Measurements from ENCODE around the gene RANBP3.

The RANBP3 gene

GRCh38 chr19:5983367-5983955 lies 5.5 kb upstream of the RANBP3 start:
- DNase-seq (ENCODE audit: low spot score) = no peak
- in situ Hi-C loops (cut with MboI; ENCODE audit: low pct_unique_long_range_greater_than_20kb, low sequenced_read_pairs, unreplicated experiment) = no loop called here
- TF ChIP-seq CTCF (IDR thresholded peaks at IDR 0.05; ENCODE audit: extremely low read depth, insufficient read depth, missing control alignments) = no peak

- no peak for TF ChIP-seq CTCF (IDR thresholded peaks at IDR 0.05; ENCODE audit: extremely low read depth, insufficient read depth, missing control alignments)
- no peak for DNase-seq (ENCODE audit: low spot score)
- in situ Hi-C loops (cut with MboI; ENCODE audit: low pct_unique_long_range_greater_than_20kb, low sequenced_read_pairs, unreplicated experiment) = no loop called here
These were observed 939 bp upstream of the RANBP3 start for GRCh38 chr19:5978606-5979552.

- no peak for DNase-seq (ENCODE audit: low spot score)
- in situ Hi-C loops (cut with MboI; ENCODE audit: low pct_unique_long_range_greater_than_20kb, low sequenced_read_pairs, unreplicated experiment) = no loop called here
- TF ChIP-seq CTCF (IDR thresholded peaks at IDR 0.05; ENCODE audit: extremely low read depth, insufficient read depth, missing control alignments) = no peak
These were observed 637 bp downstream of the RANBP3 start for GRCh38 chr19:5977222-5977784.

GRCh38 chr19:5976768-5977167 lies 1.2 kb downstream of the RANBP3 start:
- in situ Hi-C loops (cut with MboI; ENCODE audit: low pct_unique_long_range_greater_than_20kb, low sequenced_read_pairs, unreplicated experiment) = no loop called here

GRCh38 chr19:5975388-5975728 lies 2.6 kb downstream of the RANBP3 start:
- in situ Hi-C loops (cut with MboI; ENCODE audit: low pct_unique_long_range_greater_than_20kb, low sequenced_read_pairs, unreplicated experiment) = no loop called here
- no peak for TF ChIP-seq CTCF (IDR thresholded peaks at IDR 0.05; ENCODE audit: extremely low read depth, insufficient read depth, missing control alignments)
- DNase-seq (ENCODE audit: low spot score) = no peak

More at GRCh38 chr19:5976768-5977167, 1.2 kb downstream of the RANBP3 start:
- TF ChIP-seq CTCF (IDR thresholded peaks at IDR 0.05; ENCODE audit: extremely low read depth, insufficient read depth, missing control alignments) = no peak
- no peak for DNase-seq (ENCODE audit: low spot score)

GRCh38 chr19:5974721-5975387 lies 3.1 kb downstream of the RANBP3 start:
- DNase-seq (ENCODE audit: low spot score) = peak; percentile 60
- in situ Hi-C loops (cut with MboI; ENCODE audit: low pct_unique_long_range_greater_than_20kb, low sequenced_read_pairs, unreplicated experiment) = no loop called here
- TF ChIP-seq CTCF (IDR thresholded peaks at IDR 0.05; ENCODE audit: extremely low read depth, insufficient read depth, missing control alignments) = no peak

Data from GM13977 (cell line).